Measurements from ENCODE around the gene SLC1A1.

SLC1A1 gene

GRCh38 chr9:4583001-4583400 is 92.7 kb downstream of the SLC1A1 start:
- no peak for TF ChIP-seq CTCF (conservative IDR thresholded peaks at IDR 0.05)

GRCh38 chr9:4584636-4585035 is 94.4 kb downstream of the SLC1A1 start:
- H3K27ac ChIP-seq, result no peak overlapping the region
- TF ChIP-seq CTCF (conservative IDR thresholded peaks at IDR 0.05), result no peak

More at GRCh38 chr9:4583001-4583400, 92.7 kb downstream of the SLC1A1 start:
- no peak overlapping the region for H3K27ac ChIP-seq

GRCh38 chr9:4585135-4585534 is 94.9 kb downstream of the SLC1A1 start:
- H3K27ac ChIP-seq, result no peak overlapping the region
- no peak for TF ChIP-seq CTCF (conservative IDR thresholded peaks at IDR 0.05)

- no peak for TF ChIP-seq CTCF (conservative IDR thresholded peaks at IDR 0.05)
These were observed 98.5 kb downstream of the SLC1A1 start for GRCh38 chr9:4588721-4589120.

GRCh38 chr9:4590430-4591122 is 100.3 kb downstream of the SLC1A1 start:
- no peak for TF ChIP-seq CTCF (conservative IDR thresholded peaks at IDR 0.05)

More at GRCh38 chr9:4588721-4589120, 98.5 kb downstream of the SLC1A1 start:
- H3K27ac ChIP-seq, result no peak overlapping the region

GRCh38 chr9:4591123-4591500 is 100.8 kb downstream of the SLC1A1 start:
- TF ChIP-seq CTCF (conservative IDR thresholded peaks at IDR 0.05), result no peak

More at GRCh38 chr9:4590430-4591122, 100.3 kb downstream of the SLC1A1 start:
- H3K27ac ChIP-seq, result peak overlapping the region; percentile 45; the same call in 1 of the 2 replicates

GRCh38 chr9:4592295-4592694 is 102.0 kb downstream of the SLC1A1 start:
- TF ChIP-seq CTCF (conservative IDR thresholded peaks at IDR 0.05), result no peak
- H3K27ac ChIP-seq, result no peak overlapping the region

More at GRCh38 chr9:4591123-4591500, 100.8 kb downstream of the SLC1A1 start:
- H3K27ac ChIP-seq, result peak overlapping the region; percentile 45; the same call in 1 of the 2 replicates
